ENCODE results near the gene OR13C4.
"Not testable (repeated sequence)": the region's sequence is repeated elsewhere in the genome, so short reads cannot be mapped to it uniquely, and the experiment has no call there.

The OR13C4 gene

GRCh38 chr9:104527109-104527508 lies at the start of gene OR13C4:
TSS of gene OR13C4 (minus strand) at chr9:104527209. CDS start at chr9:104527209, 0 bp downstream.
- no peak for DNase-seq (ENCODE audit: low read depth in 2 of 3, low spot score in 1 of 3)

DNA sequence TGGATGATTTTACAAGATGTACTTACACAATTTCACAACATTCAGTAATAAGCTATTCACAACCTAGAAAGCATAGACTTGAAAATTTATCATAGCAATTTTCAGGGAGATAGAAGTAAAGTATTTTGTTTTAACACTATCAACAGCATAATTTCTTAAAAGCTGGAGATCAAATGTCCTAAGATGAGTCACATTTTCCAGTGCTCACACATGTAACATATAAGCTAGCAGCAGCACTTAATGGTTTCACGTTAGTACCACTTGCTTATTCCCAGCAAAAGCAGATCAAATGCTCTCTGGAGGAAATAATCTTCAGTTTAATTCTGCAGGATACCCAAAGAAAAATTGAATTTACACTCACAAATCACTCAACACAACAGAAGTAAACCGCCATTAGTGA lies 48.4 kb upstream of the OR13C4 start:
- DNase-seq (ENCODE audit: low read depth in 2 of 3, low spot score in 1 of 3): no peak

DNA sequence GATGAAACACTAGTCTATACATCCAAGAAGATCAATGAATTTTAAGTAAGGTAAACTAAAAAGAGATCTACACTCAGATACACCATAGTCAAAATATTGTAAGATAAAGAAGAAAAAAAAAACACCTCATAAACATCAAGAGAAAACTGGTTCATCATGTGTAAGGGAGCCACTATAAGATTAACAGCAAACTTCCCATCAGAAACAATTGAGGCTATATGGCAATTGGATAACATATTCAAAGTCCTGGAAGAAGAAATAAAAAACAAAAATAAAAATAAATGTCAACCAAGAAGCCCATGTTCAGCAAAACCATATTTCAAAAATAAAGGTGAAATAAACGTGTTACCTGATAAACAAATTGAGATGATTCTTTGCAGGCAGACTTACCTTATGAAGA lies 45.6 kb upstream of the OR13C4 start:
- DNase-seq (ENCODE audit: low read depth in 2 of 3, low spot score in 1 of 3): no peak

DNA sequence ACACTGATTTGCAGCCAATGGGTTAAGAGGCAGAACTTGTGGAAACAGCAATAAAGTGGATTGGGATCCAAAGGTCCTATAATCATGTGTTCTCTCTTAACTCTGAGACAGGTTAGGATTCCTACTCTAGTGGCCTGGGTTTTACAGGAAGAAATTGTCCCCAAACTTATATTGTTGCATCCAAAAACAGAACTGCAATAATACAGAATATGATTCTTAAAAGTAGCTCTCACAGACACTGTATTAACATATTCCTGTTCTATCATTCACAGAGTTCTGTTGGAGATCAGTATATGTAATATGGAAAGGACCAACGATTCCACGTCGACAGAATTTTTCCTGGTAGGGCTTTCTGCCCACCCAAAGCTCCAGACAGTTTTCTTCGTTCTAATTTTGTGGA lies 41.9 kb upstream of the OR13C4 start, which contains the start of gene OR13C8:
OR13C8 (plus strand) TSS at position 301 of the 400 bp plus-strand sequence; CDS start at position 301, 0 bp downstream.
- DNase-seq (ENCODE audit: low read depth in 2 of 3, low spot score in 1 of 3): no peak

DNA sequence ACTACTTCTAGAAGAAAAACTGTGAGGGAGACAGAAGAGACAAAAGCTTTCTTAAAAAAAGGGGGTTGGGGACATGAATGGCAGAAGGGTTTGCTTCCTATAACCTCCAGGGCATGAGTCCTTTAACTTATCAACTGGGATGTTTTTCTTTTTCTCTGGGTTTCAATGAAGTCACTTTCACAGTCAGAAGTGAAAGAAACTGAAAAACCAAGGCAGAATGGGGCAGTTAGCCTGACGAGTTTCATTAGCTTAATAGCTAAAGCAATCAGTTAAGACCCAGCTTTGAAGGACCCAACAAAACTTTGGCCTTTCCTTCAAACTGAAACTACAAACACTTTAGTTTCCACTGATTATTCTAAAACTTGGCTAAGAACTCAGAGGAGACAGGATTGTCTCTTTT lies 37.3 kb upstream of the OR13C4 start:
- no peak for DNase-seq (ENCODE audit: low read depth in 2 of 3, low spot score in 1 of 3)

GRCh38 chr9:104556830-104557634 lies 30.0 kb upstream of the OR13C4 start:
- DNase-seq (ENCODE audit: low read depth in 2 of 3, low spot score in 1 of 3): no peak

GRCh38 chr9:104555521-104555920 lies 28.5 kb upstream of the OR13C4 start:
- DNase-seq (ENCODE audit: low read depth in 2 of 3, low spot score in 1 of 3): no peak

DNA sequence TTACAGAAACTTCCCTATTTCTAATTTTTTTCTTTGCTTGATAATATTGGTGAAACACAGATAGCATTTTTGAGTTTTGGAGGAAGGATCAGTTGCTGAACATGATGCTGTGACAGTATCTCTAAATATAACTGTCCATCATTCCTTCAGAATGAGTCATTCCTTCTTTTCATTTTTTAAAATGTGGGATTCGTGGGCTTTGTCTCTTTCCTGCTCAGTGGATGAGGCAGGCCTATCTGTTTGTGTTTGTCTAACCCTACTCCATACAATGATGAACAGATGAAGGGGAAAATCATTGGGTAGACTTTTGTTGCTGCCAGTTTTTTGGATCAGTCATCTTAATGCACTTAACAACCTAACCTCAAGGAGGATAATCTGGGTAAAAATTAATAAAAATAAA lies 26.3 kb upstream of the OR13C4 start:
- DNase-seq (ENCODE audit: low read depth in 2 of 3, low spot score in 1 of 3): no peak

DNA sequence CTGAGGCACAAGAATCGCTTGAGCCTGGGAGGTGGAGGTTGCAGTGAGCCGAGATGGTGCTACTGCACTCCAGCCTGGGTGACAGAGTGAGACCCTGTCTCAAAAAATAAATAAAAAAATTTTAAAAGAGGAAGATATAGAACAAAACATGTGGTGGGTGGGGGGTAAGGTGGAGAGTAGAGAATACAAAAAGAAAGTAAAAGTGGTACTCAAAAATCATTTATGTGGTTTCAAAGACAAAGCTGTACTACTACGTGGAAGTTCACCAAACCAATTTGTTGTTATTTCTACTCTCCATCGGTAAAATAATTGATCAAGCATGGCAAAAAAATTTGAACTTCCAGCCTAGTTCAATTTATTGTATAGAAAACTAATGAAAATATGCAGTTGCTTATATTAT lies 17.6 kb upstream of the OR13C4 start:
- no peak for DNase-seq (ENCODE audit: low read depth in 2 of 3, low spot score in 1 of 3)

DNA sequence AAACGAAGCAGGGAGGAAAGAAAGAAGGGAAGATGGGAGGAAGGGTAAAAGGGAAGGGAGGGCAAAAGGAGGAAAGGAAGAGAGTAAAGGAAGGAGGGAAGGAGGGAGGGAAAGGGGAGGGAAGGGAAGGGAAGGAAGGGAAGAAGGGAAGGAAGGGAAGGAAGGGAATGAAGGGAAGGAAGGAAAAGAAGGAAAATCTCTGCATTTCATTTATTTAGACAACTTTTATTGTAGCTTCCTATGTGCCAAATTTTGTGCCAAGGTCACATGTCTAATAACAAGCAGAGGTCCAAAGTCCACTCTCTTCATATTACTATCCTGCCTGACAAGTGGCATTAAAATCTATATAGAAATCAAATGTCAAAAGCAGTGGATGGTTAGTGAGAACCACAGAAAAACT lies 12.3 kb upstream of the OR13C4 start:
- DNase-seq (ENCODE audit: low read depth in 2 of 3, low spot score in 1 of 3): no peak

GRCh38 chr9:104536756-104537155 lies 9.7 kb upstream of the OR13C4 start, which contains the start of gene OR13C3:
TSS of gene OR13C3 (minus strand) at chr9:104536856. CDS start at chr9:104536723, 133 bp downstream.
- DNase-seq (ENCODE audit: low read depth in 2 of 3, low spot score in 1 of 3): no peak

DNA sequence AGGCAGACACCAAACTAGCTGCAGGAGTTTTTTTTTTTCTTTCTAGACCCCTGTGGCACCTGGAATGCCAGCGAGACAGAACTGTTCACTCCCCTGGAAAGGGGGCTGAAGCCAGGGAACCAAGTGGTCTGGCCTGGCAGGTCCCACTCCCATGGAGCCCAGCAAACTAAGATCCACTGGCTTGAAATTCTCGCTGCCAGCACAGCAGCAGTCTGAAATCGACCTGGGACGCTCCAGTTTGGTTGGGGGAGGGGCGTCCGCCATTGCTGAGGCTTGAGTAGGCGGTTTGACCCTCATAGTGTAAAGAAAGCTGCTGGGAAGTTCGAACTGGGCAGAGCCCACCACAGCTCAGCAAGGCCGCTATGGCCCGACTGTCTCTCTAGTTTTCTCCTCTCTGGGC lies 6.8 kb downstream of the OR13C4 start:
- DNase-seq (ENCODE audit: low read depth in 2 of 3, low spot score in 1 of 3): not testable (repeated sequence)

DNA sequence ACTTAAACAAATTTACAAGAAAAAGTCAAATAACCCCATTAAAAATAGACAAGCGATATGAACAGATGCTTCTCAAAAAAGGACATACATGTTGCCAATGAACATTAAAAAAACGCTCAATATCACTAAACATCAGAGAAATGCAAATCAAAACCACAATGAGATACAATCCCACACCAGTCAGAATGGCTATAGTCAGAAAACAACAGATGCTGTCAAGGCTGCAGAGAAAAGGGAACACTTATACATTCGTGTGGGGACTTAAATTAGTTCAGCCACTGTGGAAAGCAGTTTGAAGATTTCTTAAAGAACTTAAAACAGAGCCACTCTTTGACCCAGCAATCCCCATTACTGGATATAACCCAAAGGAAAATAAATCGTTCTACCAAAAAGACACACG lies 12.1 kb downstream of the OR13C4 start:
- DNase-seq (ENCODE audit: low read depth in 2 of 3, low spot score in 1 of 3): no peak

GRCh38 chr9:104506565-104506964 lies 20.4 kb downstream of the OR13C4 start:
- DNase-seq (ENCODE audit: low read depth in 2 of 3, low spot score in 1 of 3): no peak

GRCh38 chr9:104503963-104504362 lies 23.0 kb downstream of the OR13C4 start, which contains the start of gene OR13F1:
TSS of gene OR13F1 (plus strand) at chr9:104504263. CDS start at chr9:104504263, 0 bp downstream.
- DNase-seq (ENCODE audit: low read depth in 2 of 3, low spot score in 1 of 3): no peak

GRCh38 chr9:104503440-104503839 lies 23.6 kb downstream of the OR13C4 start:
- no peak for DNase-seq (ENCODE audit: low read depth in 2 of 3, low spot score in 1 of 3)

DNA sequence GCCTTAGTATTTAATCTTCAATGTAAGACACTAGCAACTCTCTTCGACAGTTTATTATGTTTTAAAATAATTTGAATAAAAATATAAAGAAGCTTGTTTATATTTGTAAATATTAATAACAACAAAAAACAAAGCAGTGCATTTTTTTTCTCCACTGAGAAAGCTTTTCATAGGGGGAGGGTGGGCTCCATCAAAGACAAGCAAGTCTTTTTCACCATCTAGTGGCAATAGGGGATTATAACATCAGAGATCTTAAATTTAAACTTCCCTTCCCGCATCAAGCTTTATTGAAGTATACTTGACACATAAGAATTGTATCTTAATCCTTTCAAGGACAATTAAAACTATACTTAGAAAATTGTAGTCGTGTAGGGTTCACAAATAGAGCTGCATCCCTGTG lies 32.2 kb downstream of the OR13C4 start:
- no peak for DNase-seq (ENCODE audit: low read depth in 2 of 3, low spot score in 1 of 3)

DNA sequence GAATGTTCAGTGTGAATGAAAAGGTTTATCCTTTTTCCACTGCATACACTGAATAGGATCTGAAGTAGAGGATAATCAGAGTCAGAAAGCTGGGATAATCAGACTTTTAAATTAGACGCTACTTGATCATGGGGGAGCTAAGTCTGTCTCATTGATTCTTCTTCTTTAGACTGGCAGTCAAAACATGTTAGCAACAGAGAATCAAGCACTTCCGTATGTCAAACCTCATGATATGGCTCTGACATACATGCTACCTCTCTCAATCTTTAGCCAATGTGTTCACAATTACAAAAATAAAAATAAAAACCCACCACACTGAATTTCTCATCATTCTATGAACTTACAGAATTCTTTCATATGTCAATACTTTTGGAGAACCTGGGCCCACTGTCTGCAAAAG lies 42.0 kb downstream of the OR13C4 start:
- DNase-seq (ENCODE audit: low read depth in 2 of 3, low spot score in 1 of 3): no peak

DNA sequence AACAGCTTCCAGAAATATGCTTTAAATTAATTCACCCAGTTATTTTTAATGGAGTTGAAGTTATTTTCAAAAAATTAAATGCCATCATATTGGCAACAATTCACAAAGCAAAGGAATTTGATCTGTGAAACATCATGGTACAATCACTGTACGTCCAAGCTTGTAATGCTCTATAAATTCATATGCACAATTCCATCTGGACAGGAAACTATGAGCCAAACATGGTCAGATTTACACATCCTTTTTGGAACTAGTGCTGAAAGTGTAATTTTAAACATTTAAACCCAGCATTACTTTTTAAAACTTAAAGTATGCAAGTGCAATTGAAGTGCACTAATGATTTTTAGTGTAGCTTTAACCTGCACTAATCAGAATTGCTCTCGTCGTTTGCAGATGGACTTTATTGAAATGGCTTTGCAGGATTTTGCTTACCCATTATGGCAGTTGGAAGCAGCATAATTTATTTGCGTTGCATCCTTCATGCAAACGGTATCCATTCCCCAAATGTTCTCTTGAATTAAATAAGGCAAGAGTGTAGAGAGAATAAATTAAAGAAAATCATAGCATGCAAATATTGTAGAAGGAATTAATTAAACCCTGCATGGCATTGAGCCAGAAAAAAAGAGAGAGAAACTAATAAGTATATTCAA lies 44.0 kb downstream of the OR13C4 start:
- no peak for DNase-seq (ENCODE audit: low read depth in 2 of 3, low spot score in 1 of 3)

Data from stimulated activated CD4-positive, alpha-beta T cell treated with anti-CD3 and anti-CD28 coated beads, Interleukin-12 subunit alpha, Interleukin-12 subunit beta, amount 100 ng/mL, for 48 hours (primary cell).